Type B pancreatic cell (in vitro differentiated cells): ENCODE results near the gene ANTXRL. TPM values are rescaled to one million over a fixed set of nuclear protein-coding genes. Genes with fewer than 3 reads are reported as not detected.
"Not testable (repeated sequence)": the region's sequence is repeated elsewhere in the genome, so short reads cannot be mapped to it uniquely, and the experiment has no call there.

Experiments
- DNase-seq: peaks from one replicate; pipeline ENCODE4 v3.0.0; 2021; ENCODE audit warnings: mixed read lengths; ENCODE audit not compliant: unreplicated experiment; ENCODE audit errors: extremely low spot score
- H3K27ac Mint-ChIP-seq: 2 replicates; pipeline ENCODE4 v1.8.0; 2021; ENCODE audit warnings: mild to moderate bottlenecking, mixed read lengths
- H3K27me3 Mint-ChIP-seq: 2 replicates; pipeline ENCODE4 v1.8.0; 2021; ENCODE audit warnings: mixed read lengths
- H3K36me3 Mint-ChIP-seq: 2 replicates; pipeline ENCODE4 v1.8.0; 2021; ENCODE audit warnings: mixed read lengths
- H3K4me1 Mint-ChIP-seq: one replicate; pipeline ENCODE4 v1.8.0; 2021; ENCODE audit warnings: mixed read lengths; ENCODE audit not compliant: unreplicated experiment
- H3K4me3 Mint-ChIP-seq: 2 replicates; pipeline ENCODE4 v1.8.0; 2021; ENCODE audit warnings: mild to moderate bottlenecking, mixed read lengths
- H3K9me3 Mint-ChIP-seq: 2 replicates; pipeline ENCODE4 v1.8.0; 2021; ENCODE audit warnings: mixed read lengths
- total RNA-seq: library from RNA; stranded (reverse); gene quantifications from 2 replicates; pipeline ENCODE4 v1.2.1, GENCODE V29; 2021; ENCODE audit warnings: low replicate concordance
- TF ChIP-seq, protein P1 (sequence below): fragments of 200-600 bp; sonication (generic); conservative IDR thresholded peaks from 2 replicates; pipeline ENCODE4 v1.5.0; 2021; ENCODE audit warnings: antibody characterized with exemption, mild to moderate bottlenecking

ANTXRL gene
- total RNA-seq, 1 donor from 2014 or later, result not detected

- Mint-ChIP-seq H3K27me3 (peaks cover 17% of the 10 kb centered on the region), H3K4me1 (peaks cover 3% of the 10 kb centered on the region), H3K4me3 (no peak overlapping the region), H3K9me3 (no peaks in the 10 kb centered on the region), H3K36me3 (no peaks in the 10 kb centered on the region), H3K27ac (no peak overlapping the region)
- no peak for DNase-seq
- TF ChIP-seq, protein P1, sequence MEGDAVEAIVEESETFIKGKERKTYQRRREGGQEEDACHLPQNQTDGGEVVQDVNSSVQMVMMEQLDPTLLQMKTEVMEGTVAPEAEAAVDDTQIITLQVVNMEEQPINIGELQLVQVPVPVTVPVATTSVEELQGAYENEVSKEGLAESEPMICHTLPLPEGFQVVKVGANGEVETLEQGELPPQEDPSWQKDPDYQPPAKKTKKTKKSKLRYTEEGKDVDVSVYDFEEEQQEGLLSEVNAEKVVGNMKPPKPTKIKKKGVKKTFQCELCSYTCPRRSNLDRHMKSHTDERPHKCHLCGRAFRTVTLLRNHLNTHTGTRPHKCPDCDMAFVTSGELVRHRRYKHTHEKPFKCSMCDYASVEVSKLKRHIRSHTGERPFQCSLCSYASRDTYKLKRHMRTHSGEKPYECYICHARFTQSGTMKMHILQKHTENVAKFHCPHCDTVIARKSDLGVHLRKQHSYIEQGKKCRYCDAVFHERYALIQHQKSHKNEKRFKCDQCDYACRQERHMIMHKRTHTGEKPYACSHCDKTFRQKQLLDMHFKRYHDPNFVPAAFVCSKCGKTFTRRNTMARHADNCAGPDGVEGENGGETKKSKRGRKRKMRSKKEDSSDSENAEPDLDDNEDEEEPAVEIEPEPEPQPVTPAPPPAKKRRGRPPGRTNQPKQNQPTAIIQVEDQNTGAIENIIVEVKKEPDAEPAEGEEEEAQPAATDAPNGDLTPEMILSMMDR, result no peak
Observed at GRCh38 chr10:46329690-46330016, 42.9 kb downstream of the ANTXRL start.

GRCh38 chr10:46330894-46331293 is 44.1 kb downstream of the ANTXRL start:
- TF ChIP-seq, protein P1, result no peak
- peaks cover 17% of the 10 kb centered on the region for H3K27me3 Mint-ChIP-seq
- no peak overlapping the region for H3K27ac Mint-ChIP-seq
- no peaks in the 10 kb centered on the region for H3K4me1 Mint-ChIP-seq
- H3K9me3 Mint-ChIP-seq, result no peaks in the 10 kb centered on the region
- DNase-seq, result no peak
- no peak overlapping the region for H3K4me3 Mint-ChIP-seq
- no peaks in the 10 kb centered on the region for H3K36me3 Mint-ChIP-seq

DNA sequence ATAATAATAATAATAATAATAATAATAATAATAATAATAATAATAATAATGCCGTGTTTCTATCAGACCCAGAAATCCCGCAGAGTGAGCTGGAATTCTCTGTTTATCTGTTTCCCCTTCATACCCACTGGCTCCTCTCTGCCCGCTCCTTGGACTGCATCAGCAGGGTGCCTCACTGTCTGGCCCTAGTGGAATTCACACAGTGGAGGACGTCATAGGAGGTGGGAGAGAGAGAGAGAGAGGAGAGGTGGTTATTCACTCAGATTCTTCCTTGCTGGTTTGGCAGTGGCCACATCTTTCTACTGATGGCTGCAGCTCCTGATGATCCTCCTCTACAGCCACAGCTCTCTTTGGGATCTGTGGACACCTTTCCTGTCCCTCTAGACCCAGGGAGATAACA is 78.7 kb downstream of the ANTXRL start:
- H3K4me3 Mint-ChIP-seq, H3K9me3 Mint-ChIP-seq, H3K36me3 Mint-ChIP-seq, H3K27ac Mint-ChIP-seq, DNase-seq, H3K4me1 Mint-ChIP-seq, H3K27me3 Mint-ChIP-seq: not testable (repeated sequence)

GRCh38 chr10:46367209-46367608 is 80.4 kb downstream of the ANTXRL start:
- H3K4me3 Mint-ChIP-seq, H3K9me3 Mint-ChIP-seq, H3K27me3 Mint-ChIP-seq, H3K4me1 Mint-ChIP-seq, H3K27ac Mint-ChIP-seq, DNase-seq, H3K36me3 Mint-ChIP-seq: not testable (repeated sequence)

GRCh38 chr10:46367666-46368240 is 81.0 kb downstream of the ANTXRL start:
- DNase-seq, H3K27me3 Mint-ChIP-seq, H3K4me3 Mint-ChIP-seq, H3K4me1 Mint-ChIP-seq, H3K27ac Mint-ChIP-seq, H3K36me3 Mint-ChIP-seq, H3K9me3 Mint-ChIP-seq: not testable (repeated sequence)

- H3K27me3 Mint-ChIP-seq, H3K4me1 Mint-ChIP-seq, H3K36me3 Mint-ChIP-seq, H3K4me3 Mint-ChIP-seq, DNase-seq, H3K9me3 Mint-ChIP-seq, H3K27ac Mint-ChIP-seq: not testable (repeated sequence)
Observed at GRCh38 chr10:46368956-46369355, 82.2 kb downstream of the ANTXRL start.

- not testable (repeated sequence) for H3K4me3 Mint-ChIP-seq, H3K9me3 Mint-ChIP-seq, H3K4me1 Mint-ChIP-seq, H3K27me3 Mint-ChIP-seq, H3K27ac Mint-ChIP-seq, H3K36me3 Mint-ChIP-seq, DNase-seq
Observed at GRCh38 chr10:46374410-46374809, 87.6 kb downstream of the ANTXRL start.

GRCh38 chr10:46375406-46375805 is 88.6 kb downstream of the ANTXRL start, which contains the start of gene ANXA8L1:
Gene ANXA8L1 (plus strand): TSS chr10:46375776. CDS start chr10:46375852, 76 bp downstream.
- not testable (repeated sequence) for DNase-seq, H3K4me3 Mint-ChIP-seq, H3K27me3 Mint-ChIP-seq, H3K36me3 Mint-ChIP-seq, H3K9me3 Mint-ChIP-seq, H3K4me1 Mint-ChIP-seq, H3K27ac Mint-ChIP-seq

GRCh38 chr10:46377022-46377421 is 90.2 kb downstream of the ANTXRL start:
- DNase-seq, H3K27ac Mint-ChIP-seq, H3K36me3 Mint-ChIP-seq, H3K4me3 Mint-ChIP-seq, H3K4me1 Mint-ChIP-seq, H3K9me3 Mint-ChIP-seq, H3K27me3 Mint-ChIP-seq: not testable (repeated sequence)

- H3K36me3 Mint-ChIP-seq, H3K4me3 Mint-ChIP-seq, H3K9me3 Mint-ChIP-seq, H3K27ac Mint-ChIP-seq, H3K27me3 Mint-ChIP-seq, H3K4me1 Mint-ChIP-seq, DNase-seq: not testable (repeated sequence)
Observed at GRCh38 chr10:46377651-46378050, 90.9 kb downstream of the ANTXRL start.

DNA sequence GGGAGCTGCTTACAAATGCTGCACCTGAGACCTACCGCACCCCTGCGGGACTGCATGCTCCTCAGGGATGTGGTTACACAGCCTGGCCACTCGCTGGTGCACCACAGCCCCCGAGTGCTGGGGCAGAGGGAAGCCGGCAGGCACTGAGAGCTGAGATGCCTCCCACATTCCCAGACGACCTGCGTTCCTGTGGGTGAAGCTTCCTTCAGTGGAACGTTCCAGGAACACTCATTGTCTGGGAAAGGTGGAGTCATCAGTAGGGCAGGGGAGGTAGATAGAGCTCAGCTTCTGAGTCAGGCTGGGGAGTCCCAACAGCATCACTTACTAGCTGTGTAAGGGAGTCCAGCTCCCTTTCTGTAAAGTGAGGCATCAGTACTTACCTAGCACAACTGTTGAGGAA is 91.3 kb downstream of the ANTXRL start:
- not testable (repeated sequence) for H3K4me1 Mint-ChIP-seq, H3K27me3 Mint-ChIP-seq, DNase-seq, H3K9me3 Mint-ChIP-seq, H3K27ac Mint-ChIP-seq, H3K4me3 Mint-ChIP-seq, H3K36me3 Mint-ChIP-seq

DNA sequence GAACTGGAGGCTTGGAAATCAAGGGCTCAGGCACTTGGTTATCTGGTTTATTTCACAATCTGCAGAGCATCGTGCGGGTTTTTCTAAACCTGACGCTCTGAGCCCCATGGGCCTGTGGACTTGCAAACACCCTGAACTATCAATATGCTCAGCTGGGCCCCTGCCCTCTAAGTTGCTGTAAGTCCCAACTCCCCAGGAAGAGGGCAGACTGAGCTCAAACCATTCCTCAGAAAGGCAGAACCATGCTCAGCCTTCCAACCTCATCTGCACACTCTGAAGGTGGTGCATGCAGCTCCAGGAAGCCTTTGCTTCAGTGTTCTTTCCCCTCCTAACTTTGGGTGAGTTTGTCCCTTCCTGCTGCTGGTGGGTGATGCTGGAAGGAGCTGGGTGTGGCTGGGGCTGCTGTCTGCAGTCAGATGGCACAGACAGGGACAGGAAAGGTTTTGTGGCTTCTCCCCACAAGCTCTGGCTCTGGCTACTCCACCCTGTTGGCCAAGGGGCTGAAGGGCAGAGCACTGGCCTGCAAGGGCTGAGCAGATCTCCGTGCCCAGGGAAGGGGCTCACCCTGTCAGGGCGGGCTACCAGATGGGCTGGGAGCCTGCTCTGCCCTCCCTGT is 92.5 kb downstream of the ANTXRL start:
- DNase-seq, H3K4me1 Mint-ChIP-seq, H3K27ac Mint-ChIP-seq, H3K9me3 Mint-ChIP-seq, H3K27me3 Mint-ChIP-seq, H3K36me3 Mint-ChIP-seq, H3K4me3 Mint-ChIP-seq: not testable (repeated sequence)
